Lung microvascular endothelial cell (primary cell): Measurements from ENCODE around the gene ESRRA. TPM values are rescaled to one million over a fixed set of nuclear protein-coding genes. Genes with fewer than 3 reads are reported as not detected.

ENCODE experiments used
- DNase-seq, 2 donors: peaks; one replicate each; pipeline versions ENCODE4 v3.0.0 to v3.0.0-alpha.2; 2010; ENCODE audit warnings: low read depth in 2 of 2
- total RNA-seq: library from RNA; depleted of rRNA; stranded (reverse); fragments of >200 nt; gene quantifications from 2 replicates; pipeline ENCODE4 v1.2.1, GENCODE V29; 2014

Gene ESRRA
- total RNA-seq, 1 donor from 2014 or later = 53.6 TPM

DNA sequence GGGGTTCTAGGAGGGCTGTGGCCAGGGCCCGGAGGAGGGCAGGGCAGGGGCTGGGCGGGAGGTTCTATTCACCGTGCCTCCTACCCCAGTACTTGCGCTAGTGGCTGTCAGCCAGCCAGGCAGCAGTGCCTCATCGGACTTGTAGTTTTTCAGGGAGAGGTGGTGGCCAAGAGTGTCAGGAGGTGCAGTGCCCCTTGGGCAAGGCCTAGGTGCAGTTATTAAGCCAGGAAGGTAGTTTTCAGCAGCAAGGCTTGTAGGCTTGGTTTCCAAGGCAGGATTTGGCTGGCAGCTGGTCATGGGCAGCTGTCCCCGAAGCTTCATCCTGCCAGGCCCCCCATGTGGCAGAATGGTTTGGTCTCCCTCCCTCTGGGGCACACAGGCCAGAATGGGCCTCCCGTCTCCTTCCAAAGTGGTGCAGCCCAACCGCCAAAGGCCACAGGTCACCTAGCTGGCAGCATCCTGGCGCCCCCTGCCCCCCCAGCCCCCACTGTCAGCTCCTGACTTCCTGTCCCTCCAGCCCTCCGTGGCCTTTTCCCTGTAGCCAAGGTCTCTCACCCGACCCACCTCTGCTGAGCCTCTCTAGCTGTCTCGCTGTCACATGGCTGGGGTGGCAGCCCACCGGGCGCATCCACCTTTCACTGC is 43.2 kb downstream of the ESRRA start:
- DNase-seq = peak; percentile 63 to 69

- no peak for DNase-seq
Observed at GRCh38 chr11:64349025-64349387, 43.7 kb downstream of the ESRRA start.

DNA sequence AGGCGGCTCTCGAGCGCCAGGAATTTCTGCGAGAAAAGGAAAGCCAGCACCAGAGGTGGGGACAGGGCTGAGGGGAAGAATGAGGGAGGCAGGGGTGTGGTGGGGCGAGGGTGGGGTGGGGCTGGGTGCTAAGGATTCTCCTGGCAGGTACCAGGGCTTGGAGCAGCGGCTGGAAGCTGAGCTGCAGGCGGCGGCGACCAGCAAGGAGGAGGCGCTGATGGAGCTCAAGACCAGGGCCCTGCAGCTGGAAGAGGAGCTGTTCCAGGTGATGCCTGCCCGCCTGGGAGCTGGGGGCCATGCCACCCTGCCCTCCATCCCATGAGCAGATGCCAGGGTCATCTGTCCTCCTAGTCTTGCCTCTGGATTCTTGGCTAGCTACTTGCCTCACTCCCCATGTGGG is 44.1 kb downstream of the ESRRA start:
- no peak for DNase-seq

DNA sequence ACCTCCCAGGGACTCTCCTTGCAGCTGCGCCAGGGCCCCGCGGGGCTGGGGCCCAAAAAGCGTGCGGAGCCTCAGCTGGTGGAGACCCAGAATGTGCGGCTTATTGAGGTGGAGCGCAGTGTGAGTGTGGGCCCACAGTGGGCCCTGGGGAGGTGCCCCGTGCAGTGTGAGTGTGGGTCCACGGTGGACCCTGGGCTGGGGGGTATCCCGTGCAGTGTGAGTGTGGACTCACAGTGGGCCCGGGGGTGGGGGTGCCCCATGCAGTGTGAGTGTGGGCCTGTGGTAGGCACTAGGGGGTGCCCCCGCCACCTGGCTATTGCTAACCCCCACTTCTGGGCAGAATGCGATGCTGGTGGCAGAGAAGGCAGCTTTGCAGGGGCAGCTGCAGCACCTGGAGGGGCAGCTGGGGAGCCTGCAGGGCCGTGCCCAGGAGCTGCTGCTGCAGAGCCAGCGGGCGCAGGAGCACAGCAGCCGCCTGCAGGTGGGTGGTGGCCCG is 45.9 kb downstream of the ESRRA start:
- DNase-seq = no peak

DNA sequence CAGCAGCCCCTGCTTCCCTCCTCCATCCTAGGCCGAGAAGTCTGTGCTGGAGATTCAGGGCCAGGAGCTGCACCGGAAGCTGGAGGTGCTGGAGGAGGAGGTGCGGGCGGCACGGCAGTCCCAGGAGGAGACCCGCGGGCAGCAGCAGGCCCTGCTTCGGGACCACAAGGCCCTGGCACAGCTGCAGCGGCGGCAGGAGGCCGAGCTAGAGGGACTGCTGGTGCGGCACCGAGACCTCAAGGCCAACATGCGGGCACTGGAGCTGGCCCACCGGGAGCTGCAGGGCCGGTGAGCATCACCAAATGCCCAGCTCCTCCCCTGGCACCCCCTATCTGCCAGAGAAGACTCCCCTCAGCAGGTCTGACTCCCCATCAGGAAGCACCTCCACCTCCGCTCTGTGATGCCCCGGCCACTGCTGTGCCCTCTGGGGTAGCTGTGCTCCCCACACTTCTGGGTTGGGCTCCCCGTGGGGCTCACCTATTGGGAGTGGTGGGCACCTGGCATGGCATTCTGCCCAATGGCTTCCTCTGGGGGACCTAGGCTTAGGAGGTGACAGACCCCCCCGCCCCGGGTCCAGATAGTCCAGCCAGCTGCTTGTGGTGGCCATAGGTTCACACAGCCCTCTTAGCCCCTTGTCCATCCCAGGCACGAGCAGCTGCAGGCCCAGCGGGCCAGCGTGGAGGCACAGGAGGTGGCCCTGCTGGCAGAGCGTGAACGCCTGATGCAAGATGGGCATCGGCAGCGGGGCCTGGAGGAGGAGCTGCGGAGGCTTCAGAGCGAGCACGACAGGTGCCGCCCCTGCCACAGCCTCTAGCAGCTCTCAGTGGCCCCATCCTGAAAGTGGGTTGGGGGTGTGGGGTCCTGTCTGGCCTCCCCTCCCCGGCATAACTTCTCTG is 47.0 kb downstream of the ESRRA start:
- DNase-seq = no peak

DNA sequence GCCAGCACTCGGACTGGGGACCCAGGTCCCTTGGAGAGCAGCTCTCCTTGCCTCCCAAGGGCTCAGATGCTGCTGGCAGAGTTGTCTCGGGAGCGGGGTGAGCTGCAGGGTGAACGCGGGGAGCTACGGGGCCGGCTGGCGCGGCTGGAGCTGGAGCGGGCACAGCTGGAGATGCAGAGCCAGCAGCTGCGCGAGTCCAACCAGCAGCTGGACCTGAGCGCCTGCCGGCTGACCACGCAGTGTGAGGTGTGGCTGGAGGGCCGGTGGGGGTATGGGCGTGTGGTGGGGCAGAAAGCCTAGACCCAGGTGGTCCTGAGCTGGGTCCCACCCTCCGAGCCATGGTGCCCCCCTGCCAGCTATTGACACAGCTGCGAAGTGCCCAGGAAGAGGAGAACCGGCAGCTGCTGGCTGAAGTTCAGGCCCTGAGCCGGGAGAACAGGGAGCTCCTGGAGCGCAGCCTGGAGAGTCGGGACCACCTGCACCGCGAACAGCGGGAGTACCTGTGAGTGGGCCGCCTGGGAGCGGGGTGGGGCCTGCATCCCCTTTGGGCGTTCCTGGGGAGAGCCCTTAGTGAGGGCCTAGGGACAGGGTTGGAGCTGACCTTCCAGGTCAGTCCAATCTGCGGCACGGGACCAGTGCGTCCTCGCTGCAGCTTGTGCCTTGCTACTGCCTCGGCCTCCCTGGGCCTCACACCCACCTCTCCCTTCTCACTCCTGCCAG is 47.8 kb downstream of the ESRRA start:
- DNase-seq = no peak

GRCh38 chr11:64353715-64354506 is 48.6 kb downstream of the ESRRA start:
- no peak for DNase-seq

DNA sequence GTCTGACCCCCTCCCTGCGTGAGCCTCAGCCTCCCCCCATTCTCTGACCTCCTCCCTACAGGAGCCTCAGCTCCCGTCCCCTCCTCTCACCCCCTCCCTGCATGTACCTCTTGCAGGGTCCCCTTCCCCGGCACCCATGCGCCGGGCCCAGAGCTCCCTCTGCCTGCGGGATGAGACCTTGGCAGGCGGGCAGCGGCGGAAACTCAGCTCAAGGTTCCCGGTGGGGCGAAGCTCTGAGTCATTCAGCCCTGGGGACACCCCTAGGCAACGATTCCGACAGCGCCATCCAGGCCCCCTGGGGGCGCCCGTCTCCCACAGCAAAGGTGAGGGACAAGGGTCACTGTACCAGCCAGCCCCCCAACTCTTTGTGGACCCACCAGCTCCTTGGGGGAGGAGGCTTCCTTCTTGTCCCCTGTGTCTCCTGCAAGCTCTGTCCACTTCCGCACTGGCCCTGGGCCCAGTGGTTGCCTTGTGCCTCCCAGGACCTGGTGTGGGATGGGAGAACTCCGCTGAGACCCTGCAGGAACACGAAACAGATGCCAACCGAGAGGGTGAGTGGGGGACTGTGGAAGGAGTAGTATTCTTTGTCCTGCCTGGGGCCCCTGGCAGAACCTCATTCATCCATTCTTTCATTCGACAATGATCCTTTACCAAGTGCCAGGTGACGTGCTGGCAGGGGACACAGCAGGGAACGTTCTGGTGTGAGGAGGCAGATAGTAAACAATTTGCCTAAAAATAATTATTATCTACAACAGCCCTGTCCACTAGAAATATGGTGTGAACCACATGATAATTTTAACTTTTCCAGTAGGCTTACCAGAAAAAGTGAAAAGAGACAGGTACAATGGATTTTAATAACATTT is 50.0 kb downstream of the ESRRA start:
- peak; percentile 83 to 87 for DNase-seq

- peak; percentile 33 to 60 for DNase-seq
Observed at GRCh38 chr11:64356498-64357411, 51.4 kb downstream of the ESRRA start.

- no peak for DNase-seq
Observed at GRCh38 chr11:64357446-64357845, 52.1 kb downstream of the ESRRA start.

GRCh38 chr11:64357904-64358535 is 52.7 kb downstream of the ESRRA start:
- no peak for DNase-seq

DNA sequence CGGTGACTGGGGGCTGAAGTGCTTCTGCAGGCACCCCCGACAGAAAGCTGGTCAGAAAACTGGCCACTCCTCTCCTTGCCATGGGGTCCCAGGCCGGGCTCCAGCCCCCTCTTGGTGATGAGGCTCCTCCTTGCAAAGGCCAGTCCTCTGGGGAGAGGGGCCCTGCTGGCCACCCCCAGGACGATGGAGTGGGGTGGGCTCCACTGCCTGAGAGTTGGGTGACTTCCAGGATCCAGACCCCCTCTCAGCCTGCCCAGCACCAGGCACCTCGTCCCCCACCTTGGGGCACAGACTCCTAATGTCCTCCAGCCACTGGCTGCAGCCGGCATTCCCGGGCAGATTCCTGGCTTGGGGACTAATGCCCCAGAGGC is 53.2 kb downstream of the ESRRA start:
- no peak for DNase-seq

- DNase-seq = peak; percentile 61 to 71
Observed at GRCh38 chr11:64358907-64359711, 53.8 kb downstream of the ESRRA start, which contains the start of gene RPS6KA4. Gene RPS6KA4, plus strand, starts transcription at chr11:64359162. Its CDS starts 74 bp downstream, at chr11:64359236.

DNA sequence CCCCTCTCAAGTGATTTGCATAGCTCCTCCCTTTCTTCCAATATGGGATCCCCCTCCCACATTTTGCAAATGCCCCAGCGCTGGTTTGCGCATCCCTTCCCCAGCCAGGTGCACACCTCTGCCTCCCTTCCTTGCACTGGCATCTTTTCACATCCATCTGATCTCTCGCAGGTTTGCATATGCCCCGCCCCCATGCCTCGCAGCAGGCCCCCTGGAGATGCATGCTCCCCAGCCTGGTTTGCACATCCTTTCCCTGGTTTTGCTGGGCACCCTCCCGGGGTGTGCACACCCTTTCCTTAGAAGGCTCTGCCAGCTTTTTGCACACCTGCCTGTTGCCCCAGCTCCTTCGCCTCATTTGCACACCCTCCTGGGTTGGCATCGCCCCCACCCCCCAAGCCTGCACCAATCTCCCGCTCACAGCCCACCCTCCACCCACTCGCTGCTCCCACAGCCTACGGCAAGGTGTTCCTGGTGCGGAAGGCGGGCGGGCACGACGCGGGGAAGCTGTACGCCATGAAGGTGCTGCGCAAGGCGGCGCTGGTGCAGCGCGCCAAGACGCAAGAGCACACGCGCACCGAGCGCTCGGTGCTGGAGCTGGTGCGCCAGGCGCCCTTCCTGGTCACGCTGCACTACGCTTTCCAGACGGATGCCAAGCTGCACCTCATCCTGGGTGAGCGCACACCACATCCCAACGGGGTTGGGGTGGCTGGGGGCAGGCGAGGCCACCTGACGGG is 54.6 kb downstream of the ESRRA start:
- no peak for DNase-seq

DNA sequence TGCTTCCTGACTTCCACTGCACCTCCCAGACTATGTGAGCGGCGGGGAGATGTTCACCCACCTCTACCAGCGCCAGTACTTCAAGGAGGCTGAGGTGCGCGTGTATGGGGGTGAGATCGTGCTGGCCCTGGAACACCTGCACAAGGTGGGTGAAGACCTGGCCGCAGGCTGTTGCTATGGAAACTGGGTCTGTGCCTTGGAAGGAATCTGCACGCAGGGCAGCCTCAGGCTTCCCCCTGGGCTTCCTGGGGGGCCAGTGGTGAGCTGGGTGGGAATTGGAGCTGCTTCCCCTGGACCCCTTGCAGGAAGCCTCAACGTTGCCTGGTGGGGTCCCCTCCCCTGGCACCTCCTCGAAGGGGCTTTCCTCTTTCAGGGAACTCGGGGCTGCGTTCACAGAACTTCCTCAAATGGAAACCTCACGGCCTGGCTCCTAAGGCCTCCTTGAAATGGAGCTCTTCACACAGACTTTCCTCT is 55.2 kb downstream of the ESRRA start:
- no peak for DNase-seq

- DNase-seq = no peak
Observed at GRCh38 chr11:64361659-64362058, 56.3 kb downstream of the ESRRA start.

DNA sequence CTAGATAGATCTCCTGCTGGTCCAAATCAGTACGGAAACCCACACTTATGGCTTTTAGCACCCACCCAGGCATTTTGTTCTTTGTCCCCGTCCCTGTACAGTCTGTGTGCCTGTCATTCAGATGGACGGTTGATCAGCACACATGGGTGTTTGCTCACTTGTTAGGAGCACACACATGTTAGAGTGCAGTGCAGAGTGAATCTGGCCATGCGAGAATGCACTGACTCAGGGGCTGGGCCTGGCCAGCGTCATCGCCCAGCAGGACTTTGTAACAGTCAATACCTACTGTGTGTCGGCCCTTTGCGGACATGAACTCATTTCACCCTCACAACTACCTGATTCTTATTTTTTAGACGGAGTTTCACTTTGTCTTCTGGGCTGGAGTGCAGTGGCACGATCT is 57.0 kb downstream of the ESRRA start:
- DNase-seq = no peak
